Naive thymus-derived CD4-positive, alpha-beta T cell (primary cell): Measurements from ENCODE around the gene MRTFB. TPM values are rescaled to one million over a fixed set of nuclear protein-coding genes. Genes with fewer than 3 reads are reported as not detected.

Experiments used
- ATAC-seq: fragments of 150-1000 bp; cut with Tn5 transposase; 2 replicates; pipeline ENCODE4 v1.10.0; 2021; ENCODE audit warnings: mild to moderate bottlenecking, moderate library complexity
- CTCF ChIA-PET: fragments of 350-600 bp; sonication (Branson Sonifier 250); formaldehyde crosslinking; loops from one replicate; lab custom pipeline; 2021; ENCODE audit warnings: antibody characterized with exemption; lab: Charles Lee
- POLR2A ChIA-PET: fragments of 350-600 bp; sonication (Branson Sonifier 250); formaldehyde crosslinking; loops from one replicate; lab custom pipeline; 2021; ENCODE audit warnings: antibody characterized with exemption, inconsistent platforms; lab: Charles Lee
- DNase-seq, 9 donors: peaks; one replicate each; pipeline versions ENCODE4 v3.0.0 to v3.0.0-alpha.2; 2020 to 2022; ENCODE audit warnings: mixed read lengths in 1 of 9
- H3K27ac ChIP-seq: one replicate; pipeline ENCODE4 v1.7.0; 2013; ENCODE audit warnings: mild to moderate bottlenecking, low read depth, low read length, moderate library complexity
- H3K27me3 ChIP-seq, 2 donors: one replicate each; pipeline ENCODE4 v1.7.0; 2013; ENCODE audit warnings: low read length in 2 of 2, mild to moderate bottlenecking in 2 of 2, moderate library complexity in 2 of 2; ENCODE audit not compliant: control insufficient read depth in 2 of 2, insufficient read depth in 2 of 2
- H3K36me3 ChIP-seq, 3 experiments: 1 replicate in 2 of 3; 2 replicates in 1 of 3; pipeline ENCODE4 v1.7.0; 2013; ENCODE audit warnings: low read length in 3 of 3, mild to moderate bottlenecking in 3 of 3, moderate library complexity in 1 of 3; ENCODE audit not compliant: insufficient read depth in 3 of 3, control insufficient read depth in 2 of 3
- H3K4me1 ChIP-seq, 2 donors: one replicate each; pipeline ENCODE4 v1.7.0; 2013; ENCODE audit warnings: low read length in 2 of 2, mild to moderate bottlenecking in 2 of 2, moderate library complexity in 1 of 2; ENCODE audit not compliant: control insufficient read depth in 2 of 2, insufficient read depth in 2 of 2
- H3K4me3 ChIP-seq: 2 replicates; pipeline ENCODE4 v1.7.0; 2013; ENCODE audit warnings: mild to moderate bottlenecking, low read length
- H3K9me3 ChIP-seq, 3 experiments: 1 replicate in 2 of 3; 2 replicates in 1 of 3; pipeline ENCODE4 v1.7.0; 2013; ENCODE audit warnings: low read length in 3 of 3; ENCODE audit not compliant: control insufficient read depth in 2 of 3
- H3K27ac Mint-ChIP-seq, 9 donors: one replicate each; pipeline ENCODE4 v1.8.0; 2020 to 2022; ENCODE audit warnings: mixed read lengths in 9 of 9, mild to moderate bottlenecking in 8 of 9, moderate library complexity in 5 of 9, inconsistent platforms in 2 of 9
- H3K27me3 Mint-ChIP-seq, 5 donors: one replicate each; pipeline ENCODE4 v1.8.0; 2021 to 2022; ENCODE audit warnings: mixed read lengths in 5 of 5, mild to moderate bottlenecking in 1 of 5
- H3K36me3 Mint-ChIP-seq, 5 donors: one replicate each; pipeline ENCODE4 v1.8.0; 2020 to 2022; ENCODE audit warnings: mixed read lengths in 5 of 5, mild to moderate bottlenecking in 3 of 5, inconsistent platforms in 1 of 5
- H3K4me1 Mint-ChIP-seq, 7 donors: one replicate each; pipeline ENCODE4 v1.8.0; 2020 to 2022; ENCODE audit warnings: mixed read lengths in 7 of 7, mild to moderate bottlenecking in 3 of 7, inconsistent platforms in 1 of 7
- H3K4me3 Mint-ChIP-seq, 10 donors: one replicate each; pipeline ENCODE4 v1.8.0; 2020 to 2022; ENCODE audit warnings: mild to moderate bottlenecking in 10 of 10, mixed read lengths in 10 of 10, moderate library complexity in 6 of 10, inconsistent platforms in 2 of 10
- H3K9me3 Mint-ChIP-seq, 11 donors: one replicate each; pipeline ENCODE4 v1.8.0; 2020 to 2022; ENCODE audit warnings: mixed read lengths in 11 of 11, mild to moderate bottlenecking in 4 of 11, inconsistent platforms in 1 of 11, moderate library complexity in 1 of 11
- intact Hi-C, 2 donors: fragments of 100-400 bp; cut with micrococcal nuclease; formaldehyde crosslinking; loops; one replicate each; pipeline ENCODE4 v1.15.1; 2023
- polyA plus RNA-seq, 2 donors: library from polyadenylated mRNA; unstranded; fragments of 300-500 nt; fragmentation: Illumina TruSeq; gene quantifications; one replicate each; pipeline ENCODE4 v1.2.3, GENCODE V29; 2021
- total RNA-seq, 6 experiments: library from RNA in 5 of 6; stranded (reverse) in 5 of 6; gene quantifications; 1 replicate in 5 of 6; 2 replicates in 1 of 6; pipeline ENCODE4 v1.2.3 and lab custom pipeline; 2021 to 2026

Gene MRTFB
- total and polyA plus RNA-seq, 7 experiments from 2014 or later: 9.1 to 33.2 (median 25.4) TPM

- Mint-ChIP-seq H3K4me3 (no peak overlapping the region), H3K27ac (no peak overlapping the region), H3K9me3 (peaks cover 0 to 9% (median 5%) of the 10 kb centered on the region in 11 donors), H3K36me3 (peaks cover 6 to 66% (median 48%) of the 10 kb centered on the region in 5 donors), H3K4me1 (no peaks in the 10 kb centered on the region), H3K27me3 (no peaks in the 10 kb centered on the region)
- Histone ChIP-seq H3K4me3 (no peak overlapping the region), H3K27ac (no peak overlapping the region), H3K27me3 (no peaks in the 10 kb centered on the region), H3K4me1 (no peaks in the 10 kb centered on the region), H3K36me3 (peaks cover 0 to 46% (median 6%) of the 10 kb centered on the region in 3 experiments), H3K9me3 (peaks cover 0 to 3% (median 0%) of the 10 kb centered on the region in 3 experiments)
- POLR2A ChIA-PET: no interaction called here
- ATAC-seq: no peak
- CTCF ChIA-PET: no interaction called here
- intact Hi-C loops: no loop called here
- no peak for DNase-seq
These were observed 193.3 kb downstream of the MRTFB start for GRCh38 chr16:14264327-14264943.

- Mint-ChIP-seq H3K4me1 (no peaks in the 10 kb centered on the region), H3K4me3 (no peak overlapping the region), H3K27me3 (peaks cover 0 to 4% (median 0%) of the 10 kb centered on the region in 5 donors), H3K36me3 (peaks cover 6 to 57% (median 40%) of the 10 kb centered on the region in 5 donors), H3K9me3 (peaks cover 2 to 27% (median 13%) of the 10 kb centered on the region in 11 donors), H3K27ac (no peak overlapping the region)
- H3K27ac ChIP-seq: no peak overlapping the region
- intact Hi-C loops: no loop called here
- ChIA-PET POLR2A (no interaction called here), CTCF (no interaction called here)
- ATAC-seq: no peak
- no peaks in the 10 kb centered on the region for H3K27me3 ChIP-seq
- no peaks in the 10 kb centered on the region for H3K4me1 ChIP-seq
- peaks cover 0 to 9% (median 3%) of the 10 kb centered on the region in 3 experiments for H3K9me3 ChIP-seq
- peaks cover 0 to 18% (median 0%) of the 10 kb centered on the region in 3 experiments for H3K36me3 ChIP-seq
- DNase-seq: no peak
- no peak overlapping the region for H3K4me3 ChIP-seq
These were observed 197.0 kb downstream of the MRTFB start for GRCh38 chr16:14268073-14268472.

GRCh38 chr16:14275934-14276333 is 204.8 kb downstream of the MRTFB start:
- no peak overlapping the region for H3K27ac ChIP-seq
- ATAC-seq (no peak), DNase-seq (no peak)
- no peaks in the 10 kb centered on the region for H3K27me3 ChIP-seq
- H3K4me3 ChIP-seq: no peak overlapping the region
- H3K4me1 ChIP-seq: no peaks in the 10 kb centered on the region
- no peaks in the 10 kb centered on the region for H3K36me3 ChIP-seq
- Mint-ChIP-seq H3K4me1 (no peaks in the 10 kb centered on the region), H3K36me3 (peaks cover 0 to 4% (median 0%) of the 10 kb centered on the region in 5 donors), H3K27me3 (peaks cover 0 to 10% (median 0%) of the 10 kb centered on the region in 5 donors), H3K27ac (no peak overlapping the region), H3K4me3 (no peak overlapping the region), H3K9me3 (peaks cover 0 to 11% (median 0%) of the 10 kb centered on the region in 11 donors)
- H3K9me3 ChIP-seq: no peaks in the 10 kb centered on the region
- POLR2A ChIA-PET: no interaction called here
- CTCF ChIA-PET: no interaction called here
- intact Hi-C loops: no loop called here

GRCh38 chr16:14278749-14279148 is 207.6 kb downstream of the MRTFB start:
- Mint-ChIP-seq H3K4me3 (no peak overlapping the region), H3K36me3 (no peaks in the 10 kb centered on the region), H3K27ac (no peak overlapping the region), H3K4me1 (peaks cover 0 to under 1% (median 0%) of the 10 kb centered on the region in 7 donors), H3K27me3 (peaks cover 0 to 6% (median 0%) of the 10 kb centered on the region in 5 donors), H3K9me3 (no peaks in the 10 kb centered on the region)
- no peaks in the 10 kb centered on the region for H3K9me3 ChIP-seq
- ChIA-PET CTCF (interaction anchor here (0.5 to 1.1 kb wide), 3 partner anchors 10 to 28 kb away, joined by 3 to 4 read pairs (median 3); no protein-coding TSS in a partner anchor), POLR2A (no interaction called here)
- no peak for DNase-seq
- H3K27ac ChIP-seq: no peak overlapping the region
- intact Hi-C loops: no loop called here
- H3K4me1 ChIP-seq: no peaks in the 10 kb centered on the region
- H3K27me3 ChIP-seq: no peaks in the 10 kb centered on the region
- no peak overlapping the region for H3K4me3 ChIP-seq
- ATAC-seq: no peak
- H3K36me3 ChIP-seq: no peaks in the 10 kb centered on the region

GRCh38 chr16:14280541-14280940 is 209.4 kb downstream of the MRTFB start:
- Mint-ChIP-seq H3K27me3 (peaks cover 0 to 6% (median 0%) of the 10 kb centered on the region in 5 donors), H3K9me3 (peaks cover 0 to 8% (median 0%) of the 10 kb centered on the region in 11 donors), H3K4me3 (no peak overlapping the region), H3K27ac (no peak overlapping the region), H3K36me3 (no peaks in the 10 kb centered on the region), H3K4me1 (peaks cover 2 to 16% (median 11%) of the 10 kb centered on the region in 7 donors)
- ATAC-seq (no peak), DNase-seq (no peak)
- H3K27me3 ChIP-seq: no peaks in the 10 kb centered on the region
- peaks cover 0 to 4% (median 0%) of the 10 kb centered on the region in 3 experiments for H3K36me3 ChIP-seq
- no peaks in the 10 kb centered on the region for H3K4me1 ChIP-seq
- POLR2A ChIA-PET: interaction anchor here (0.8 kb wide), 2 partner anchors 9 to 23 kb away, joined by 3 to 7 read pairs; no protein-coding TSS in a partner anchor
- H3K27ac ChIP-seq: no peak overlapping the region
- CTCF ChIA-PET: no interaction called here
- intact Hi-C loops: loop anchor here in 1 of 2 donors (10.0 kb wide), 1 partner anchor 86 kb away; no protein-coding TSS in a partner anchor
- no peak overlapping the region for H3K4me3 ChIP-seq
- H3K9me3 ChIP-seq: no peaks in the 10 kb centered on the region

- Mint-ChIP-seq H3K27ac (peak overlapping the region in 4 of 9 donors; percentile 21 to 97 (median 44)), H3K4me3 (peak overlapping the region in 3 of 10 donors; percentile 15 to 94 (median 52)), H3K4me1 (peaks cover 2 to 31% (median 19%) of the 10 kb centered on the region in 7 donors), H3K9me3 (peaks cover 0 to 26% (median 3%) of the 10 kb centered on the region in 11 donors), H3K36me3 (no peaks in the 10 kb centered on the region), H3K27me3 (peaks cover 0 to 5% (median 0%) of the 10 kb centered on the region in 5 donors)
- no peaks in the 10 kb centered on the region for H3K27me3 ChIP-seq
- ATAC-seq (no peak), DNase-seq (no peak)
- POLR2A ChIA-PET: no interaction called here
- CTCF ChIA-PET: no interaction called here
- no peaks in the 10 kb centered on the region for H3K9me3 ChIP-seq
- intact Hi-C loops: loop anchor here (2.0 to 10.0 kb wide), 3 partner anchors 35 to 213 kb away; partner anchors contain the start of gene MRTFB (in 1 of the 2)
- H3K27ac ChIP-seq: no peak overlapping the region
- no peak overlapping the region for H3K4me3 ChIP-seq
- peaks cover 0 to 4% (median 0%) of the 10 kb centered on the region in 3 experiments for H3K36me3 ChIP-seq
- H3K4me1 ChIP-seq: peaks cover 0 to 3% of the 10 kb centered on the region in 2 donors
These were observed 212.7 kb downstream of the MRTFB start for GRCh38 chr16:14283786-14284185.
